ENCODE data around the gene IL10.

GRCh38 chr1:206786212-206786886 lies 14.1 kb upstream of the IL10 start:
- TF ChIP-seq, protein P1, sequence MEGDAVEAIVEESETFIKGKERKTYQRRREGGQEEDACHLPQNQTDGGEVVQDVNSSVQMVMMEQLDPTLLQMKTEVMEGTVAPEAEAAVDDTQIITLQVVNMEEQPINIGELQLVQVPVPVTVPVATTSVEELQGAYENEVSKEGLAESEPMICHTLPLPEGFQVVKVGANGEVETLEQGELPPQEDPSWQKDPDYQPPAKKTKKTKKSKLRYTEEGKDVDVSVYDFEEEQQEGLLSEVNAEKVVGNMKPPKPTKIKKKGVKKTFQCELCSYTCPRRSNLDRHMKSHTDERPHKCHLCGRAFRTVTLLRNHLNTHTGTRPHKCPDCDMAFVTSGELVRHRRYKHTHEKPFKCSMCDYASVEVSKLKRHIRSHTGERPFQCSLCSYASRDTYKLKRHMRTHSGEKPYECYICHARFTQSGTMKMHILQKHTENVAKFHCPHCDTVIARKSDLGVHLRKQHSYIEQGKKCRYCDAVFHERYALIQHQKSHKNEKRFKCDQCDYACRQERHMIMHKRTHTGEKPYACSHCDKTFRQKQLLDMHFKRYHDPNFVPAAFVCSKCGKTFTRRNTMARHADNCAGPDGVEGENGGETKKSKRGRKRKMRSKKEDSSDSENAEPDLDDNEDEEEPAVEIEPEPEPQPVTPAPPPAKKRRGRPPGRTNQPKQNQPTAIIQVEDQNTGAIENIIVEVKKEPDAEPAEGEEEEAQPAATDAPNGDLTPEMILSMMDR (IDR thresholded peaks at IDR 0.05 in 4 of 5, conservative IDR thresholded peaks at IDR 0.05 in 1 of 5), result no peak
- no peak for TF ChIP-seq POLR2A (IDR thresholded peaks at IDR 0.05)
